Activated CD8-positive, alpha-beta memory T cell treated with anti-CD3 and anti-CD28 coated beads, Interleukin-2, amount 50 U/mL, for 48 hours (primary cell): ENCODE results near the gene ETF1.

Source experiments
- DNase-seq: peaks from one replicate; pipeline ENCODE4 v3.0.0-alpha.2; 2020

Gene ETF1

GRCh38 chr5:138542956-138543729 is at the start of gene ETF1:
ETF1 (minus strand) TSS chr5:138543236; CDS start chr5:138542918, 318 bp downstream.
- peak; percentile 99 for DNase-seq

- DNase-seq: no peak
These were observed 45.2 kb upstream of the ETF1 start for GRCh38 chr5:138588013-138588788.

- no peak for DNase-seq
These were observed 42.1 kb upstream of the ETF1 start for GRCh38 chr5:138585157-138585556.

- DNase-seq: no peak
These were observed 41.1 kb upstream of the ETF1 start for GRCh38 chr5:138583984-138584637.

GRCh38 chr5:138582959-138583358 is 39.9 kb upstream of the ETF1 start:
- no peak for DNase-seq

- no peak for DNase-seq
These were observed 37.7 kb upstream of the ETF1 start for GRCh38 chr5:138580777-138581176.

GRCh38 chr5:138580001-138580400 is 37.0 kb upstream of the ETF1 start:
- no peak for DNase-seq

GRCh38 chr5:138579517-138579863 is 36.5 kb upstream of the ETF1 start:
- DNase-seq: no peak

GRCh38 chr5:138577452-138577851 is 34.4 kb upstream of the ETF1 start:
- DNase-seq: no peak

GRCh38 chr5:138575194-138576015 is 32.4 kb upstream of the ETF1 start, which contains the start of gene HSPA9:
HSPA9 (minus strand) TSS chr5:138575401; CDS start chr5:138575318, 83 bp downstream.
- peak; percentile 95 for DNase-seq

- no peak for DNase-seq
These were observed 31.7 kb upstream of the ETF1 start for GRCh38 chr5:138574744-138575193.

- DNase-seq: no peak
These were observed 31.1 kb upstream of the ETF1 start for GRCh38 chr5:138573949-138574670.

- no peak for DNase-seq
These were observed 30.2 kb upstream of the ETF1 start for GRCh38 chr5:138573223-138573622.

GRCh38 chr5:138570871-138571270 is 27.8 kb upstream of the ETF1 start:
- no peak for DNase-seq

GRCh38 chr5:138569782-138570181 is 26.7 kb upstream of the ETF1 start:
- DNase-seq: no peak

GRCh38 chr5:138568061-138568824 is 25.2 kb upstream of the ETF1 start:
- no peak for DNase-seq

- no peak for DNase-seq
These were observed 23.8 kb upstream of the ETF1 start for GRCh38 chr5:138566792-138567191.

- no peak for DNase-seq
These were observed 22.2 kb upstream of the ETF1 start for GRCh38 chr5:138565100-138565821.

- no peak for DNase-seq
These were observed 21.2 kb upstream of the ETF1 start for GRCh38 chr5:138564242-138564641.

GRCh38 chr5:138563340-138564118 is 20.5 kb upstream of the ETF1 start:
- no peak for DNase-seq
